GM18870 (cell line): ENCODE results near the gene CACHD1.

Experiments used
- ATAC-seq: cut with Tn5 transposase; IDR thresholded peaks from one replicate; pipeline ENCODE4 v1.9.1; 2021; ENCODE audit warnings: moderate library complexity; ENCODE audit not compliant: unreplicated experiment

The CACHD1 gene

DNA sequence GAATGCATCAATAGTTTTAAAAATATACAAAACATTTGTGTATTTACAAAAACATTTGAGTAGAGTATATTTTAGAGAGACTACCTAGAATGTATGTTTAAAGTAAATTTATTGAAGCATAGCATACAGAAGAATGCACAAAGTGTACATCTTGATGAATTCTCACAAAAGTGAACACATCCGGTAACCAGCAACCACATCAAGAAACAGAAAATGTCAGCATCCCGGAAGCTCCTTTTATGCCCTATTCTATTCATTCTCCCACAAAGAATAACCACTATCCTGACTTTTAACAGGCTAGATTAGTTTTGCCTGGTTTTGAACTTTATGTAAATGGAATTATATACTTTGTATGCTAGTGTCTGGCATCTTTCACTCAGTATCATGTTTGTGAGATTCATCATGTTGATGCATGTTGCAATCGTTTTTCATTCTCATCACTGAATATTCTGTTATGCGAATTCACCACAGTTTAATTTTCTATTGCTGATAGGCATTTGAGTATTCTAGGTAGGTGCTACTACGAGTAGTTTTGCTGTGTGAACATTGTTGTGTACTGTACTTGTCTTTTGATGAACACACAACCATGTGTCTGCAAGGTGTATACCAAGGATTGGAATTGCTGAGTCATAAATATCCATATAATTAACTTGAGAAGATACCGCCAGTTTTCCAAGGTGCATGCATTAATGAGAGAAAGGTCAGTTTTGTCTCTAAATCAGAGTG is 75.4 kb downstream of the CACHD1 start:
- ATAC-seq: no peak

DNA sequence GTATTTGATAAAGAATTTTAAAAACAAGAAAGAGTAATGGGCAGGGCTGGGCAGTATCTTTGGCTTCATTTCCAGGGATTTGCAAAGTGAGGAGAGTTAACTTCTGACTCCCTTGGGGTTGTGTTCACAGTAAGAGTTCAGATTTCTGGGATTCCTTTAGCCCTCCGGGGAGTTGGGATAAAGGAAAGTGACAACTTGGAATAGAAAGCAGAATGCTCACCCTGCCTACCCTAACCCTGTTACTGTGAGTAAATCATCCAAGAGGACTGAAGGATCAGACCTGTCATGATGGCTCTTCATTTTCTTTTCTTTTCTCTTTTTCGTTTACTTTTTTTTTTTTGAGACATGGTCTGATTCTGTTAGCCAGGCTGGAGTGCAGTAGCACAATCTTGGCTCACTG is 76.1 kb downstream of the CACHD1 start:
- ATAC-seq: no peak

DNA sequence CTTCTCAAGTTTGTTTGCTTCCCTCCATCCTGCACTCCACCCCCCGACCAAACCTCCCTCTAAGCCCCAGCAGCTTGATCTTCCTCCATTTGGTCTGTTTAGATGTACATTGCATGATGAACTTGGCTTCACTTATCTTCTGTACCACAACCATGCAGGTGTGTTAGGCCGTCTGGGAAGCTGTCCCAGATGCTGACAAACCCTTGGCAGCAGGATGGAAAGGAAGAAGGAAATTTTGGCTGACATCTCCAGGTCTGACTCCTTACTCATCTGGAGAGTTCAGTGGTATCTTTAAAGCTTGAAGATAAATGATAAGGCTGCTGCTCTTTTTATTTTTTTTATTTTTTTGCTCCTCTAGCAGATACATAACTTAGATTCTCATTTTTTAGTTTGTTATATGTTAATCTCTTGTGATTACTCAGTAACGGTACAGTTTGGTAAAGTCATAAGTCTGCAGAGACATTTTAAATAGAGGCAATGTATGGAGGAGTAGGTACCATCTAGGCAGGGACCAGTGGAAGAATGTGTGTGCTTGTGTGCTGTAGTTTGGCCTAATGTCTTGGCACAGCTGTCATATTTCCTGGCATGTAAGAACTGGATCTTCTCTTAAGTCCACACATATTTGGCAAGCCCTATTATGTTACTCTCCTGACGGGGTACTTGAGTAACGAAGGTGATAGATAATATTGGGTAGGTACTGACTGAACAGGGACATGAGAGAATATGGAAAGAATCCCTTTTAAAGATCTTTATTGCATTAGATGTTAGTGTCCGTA is 79.7 kb downstream of the CACHD1 start:
- no peak for ATAC-seq

GRCh38 chr1:64550510-64550909 is 80.6 kb downstream of the CACHD1 start:
- no peak for ATAC-seq

DNA sequence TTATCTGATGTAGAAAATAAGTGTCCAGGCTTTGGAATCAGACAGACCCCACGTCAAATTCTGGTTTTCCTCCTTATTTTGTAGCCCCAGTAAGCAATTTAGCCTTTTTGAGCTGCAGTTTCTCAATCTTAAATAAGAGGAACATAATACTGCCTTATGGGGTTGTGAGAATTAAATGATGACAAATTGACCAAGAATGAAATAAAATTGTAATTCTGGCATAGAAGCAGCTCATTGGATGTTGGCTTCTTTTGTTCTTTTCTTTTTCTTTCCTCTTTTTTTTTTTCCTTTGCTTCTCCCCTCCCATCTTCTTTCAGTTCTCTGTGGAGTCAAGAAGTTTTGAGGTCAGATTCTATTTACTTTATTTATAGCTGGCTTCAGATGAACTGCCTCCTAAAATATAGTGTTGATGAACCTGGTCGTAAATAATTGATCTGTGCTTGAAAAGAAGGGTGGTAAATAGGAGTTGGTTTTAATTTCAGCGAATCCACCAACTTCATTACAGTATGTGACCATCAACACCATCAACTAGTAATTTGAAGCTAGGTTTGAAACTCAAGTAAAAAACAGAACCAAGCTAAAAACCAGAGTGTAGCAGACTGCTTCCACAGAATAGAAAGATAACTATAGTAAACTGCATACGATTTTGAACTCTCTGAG is 81.1 kb downstream of the CACHD1 start:
- ATAC-seq: no peak

DNA sequence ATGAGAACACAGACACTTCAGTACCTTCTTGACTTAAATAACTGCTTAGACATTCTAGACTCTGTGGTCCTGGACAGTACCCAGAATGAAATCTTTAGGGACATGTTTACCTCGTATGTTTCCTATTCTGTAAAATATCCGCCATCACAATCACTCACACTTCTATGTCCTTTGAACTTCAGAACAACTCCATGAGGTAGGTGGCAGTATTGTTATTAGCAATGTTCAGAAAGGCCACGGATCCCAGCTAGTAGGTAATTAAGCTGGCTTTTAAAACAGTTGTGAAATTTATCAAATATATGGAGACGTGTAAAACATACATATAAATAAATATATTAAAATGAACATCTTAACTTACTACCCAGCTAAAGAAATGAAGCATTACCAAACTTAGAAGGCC is 83.4 kb downstream of the CACHD1 start:
- ATAC-seq: no peak

GRCh38 chr1:64555947-64556346 is 86.0 kb downstream of the CACHD1 start:
- no peak for ATAC-seq

- ATAC-seq: no peak
Observed at GRCh38 chr1:64561993-64562392, 92.1 kb downstream of the CACHD1 start.

DNA sequence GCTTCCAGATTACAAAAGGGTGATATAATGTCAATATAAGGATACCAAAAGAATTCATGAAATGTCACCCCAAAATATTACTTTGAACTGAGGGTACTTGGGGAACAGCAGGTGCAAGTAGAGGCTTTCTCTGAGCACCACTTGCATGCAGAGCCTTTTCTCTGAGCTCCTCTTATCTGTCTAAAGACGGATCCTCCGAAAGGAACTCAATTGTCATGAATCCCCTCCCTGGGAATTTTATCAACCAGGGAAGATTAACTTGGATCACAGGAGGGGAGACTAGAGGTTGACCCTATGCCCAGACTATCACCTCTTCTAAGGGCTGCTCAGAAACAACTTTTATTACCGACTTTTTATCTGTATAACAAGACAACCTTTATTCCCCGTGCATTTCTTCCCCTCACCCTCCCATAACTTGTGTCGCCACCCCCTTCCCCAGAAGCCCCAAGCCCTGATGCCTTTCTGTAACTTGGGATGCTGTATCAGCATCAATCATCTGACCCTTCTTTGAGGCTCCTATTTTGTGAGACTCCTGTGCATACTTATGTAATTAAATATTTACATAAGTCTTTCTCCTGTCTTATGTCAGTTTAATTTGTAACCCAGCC is 94.1 kb downstream of the CACHD1 start:
- no peak for ATAC-seq

GRCh38 chr1:64564891-64565290 is 95.0 kb downstream of the CACHD1 start:
- ATAC-seq: no peak

- ATAC-seq: no peak
Observed at GRCh38 chr1:64567426-64568170, 97.7 kb downstream of the CACHD1 start.

GRCh38 chr1:64568171-64568450 is 98.2 kb downstream of the CACHD1 start:
- ATAC-seq: no peak

DNA sequence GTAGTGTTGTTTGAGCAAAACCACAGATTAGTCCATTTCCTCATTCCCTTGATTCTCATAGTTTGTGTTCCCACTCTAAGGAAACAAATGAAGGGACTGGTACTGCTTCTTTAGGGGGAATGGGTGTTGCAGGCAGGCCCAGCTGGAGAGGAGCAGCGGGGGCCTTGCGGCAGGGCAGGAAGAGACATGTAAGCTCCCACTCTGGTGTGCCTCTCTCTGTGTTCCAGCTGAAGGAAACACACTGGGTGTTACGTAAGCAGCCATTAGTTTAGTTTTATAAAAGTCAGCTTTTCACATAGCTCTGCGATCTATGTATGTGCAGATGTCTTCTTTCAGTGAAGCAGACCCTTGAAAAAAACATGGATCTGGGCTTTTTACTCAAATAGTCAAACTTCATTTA is 99.5 kb downstream of the CACHD1 start:
- no peak for ATAC-seq

DNA sequence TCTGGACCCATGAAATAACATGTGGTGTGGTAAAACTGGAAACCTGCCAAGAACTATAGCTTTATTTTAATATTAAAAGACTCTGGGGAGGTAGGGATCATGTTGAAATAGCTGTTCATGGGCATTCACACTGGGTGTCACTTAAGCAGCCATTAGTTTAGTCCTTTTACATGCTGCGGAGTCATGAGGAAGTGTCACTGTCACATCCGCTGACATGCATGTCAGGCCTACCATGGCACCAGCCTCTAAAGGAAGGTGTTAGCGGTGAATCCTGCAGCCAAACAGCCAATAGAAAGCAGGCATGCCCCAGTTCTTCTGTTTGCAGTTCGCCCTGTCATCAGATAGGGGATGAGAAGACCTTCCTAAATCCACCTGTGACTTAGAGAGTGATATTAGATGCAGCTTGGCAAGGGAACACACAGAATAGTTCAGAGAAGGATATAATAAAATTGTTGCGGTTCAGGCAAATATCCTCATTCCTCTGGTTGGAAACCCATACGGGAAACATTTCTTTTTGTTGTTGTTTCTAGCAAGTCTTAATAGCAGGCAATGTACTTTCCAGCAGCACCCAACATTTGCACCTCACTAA is 100.4 kb downstream of the CACHD1 start:
- ATAC-seq: no peak

DNA sequence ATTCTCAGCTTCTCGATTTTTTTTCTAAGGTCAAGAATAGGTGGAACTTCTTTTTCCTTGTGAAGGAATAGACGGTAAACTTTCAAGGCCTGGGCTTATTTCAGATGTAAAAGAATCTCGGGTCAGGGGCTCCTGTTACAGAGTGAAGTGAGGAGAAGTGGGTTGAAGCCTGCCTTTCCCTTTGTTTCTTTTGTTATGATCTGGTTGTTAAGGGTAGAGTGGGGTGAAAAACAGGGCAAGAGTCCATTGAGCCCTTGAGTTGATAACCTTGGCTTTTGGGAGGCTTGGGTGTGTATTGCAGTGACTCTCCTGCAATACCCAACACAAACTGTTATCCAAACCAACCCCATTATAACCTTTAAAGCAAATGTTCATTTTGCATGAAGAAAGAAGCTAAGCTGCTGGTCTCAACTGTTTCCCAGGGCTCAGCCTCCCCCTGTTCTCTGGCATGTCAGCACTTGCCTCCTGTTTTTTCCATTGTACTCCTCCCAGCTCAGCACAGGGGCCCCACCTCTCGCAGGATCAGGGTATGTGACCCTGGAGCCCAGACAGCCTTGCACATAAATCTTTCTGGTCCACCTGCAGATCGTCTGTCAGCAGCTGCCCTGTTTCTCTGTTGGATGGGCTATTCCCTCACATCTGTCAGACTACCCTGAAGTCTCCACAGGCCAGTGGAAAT is 102.4 kb downstream of the CACHD1 start:
- no peak for ATAC-seq

GRCh38 chr1:64574301-64574700 is 104.4 kb downstream of the CACHD1 start:
- no peak for ATAC-seq

GRCh38 chr1:64575881-64576676 is 106.2 kb downstream of the CACHD1 start:
- no peak for ATAC-seq

- ATAC-seq: no peak
Observed at GRCh38 chr1:64578270-64578973, 108.5 kb downstream of the CACHD1 start.

- no peak for ATAC-seq
Observed at GRCh38 chr1:64579767-64580166, 109.8 kb downstream of the CACHD1 start.
